SU-DHL-6 (cell line): ENCODE measurements around the gene GP1BB.

Experiments
- CTCF ChIP-seq: fragments of 200-600 bp; sonication (generic); IDR thresholded peaks from one replicate; pipeline ENCODE4 v1.5.1; 2017; ENCODE audit warnings: antibody characterized with exemption, mild to moderate bottlenecking, low read length, moderate library complexity; ENCODE audit not compliant: insufficient read depth, poor library complexity, severe bottlenecking
- EZH2phosphoT487 ChIP-seq: fragments of 200-600 bp; sonication (generic), shearing (Covaris generic); conservative IDR thresholded peaks from 2 replicates; pipeline ENCODE4 v1.6.1; 2018; ENCODE audit warnings: mild to moderate bottlenecking, antibody characterized with exemption, low read length, moderate library complexity, mixed read lengths

GRCh38 chr22:19750507-19751490 lies 27.5 kb downstream of the GP1BB start:
- no peak for TF ChIP-seq CTCF
- no peak for TF ChIP-seq EZH2phosphoT487
